RWPE1 (cell line): ENCODE measurements around the gene ACOT6.
A peak's percentile ranks its signal among the peaks of the same experiment; 100 is the strongest.

Experiments used
- CTCF ChIA-PET: fragments of 350-600 bp; sonication (Branson Sonifier 250); formaldehyde crosslinking; extraction: SDS; loops from one replicate; lab custom pipeline; 2021; lab: Yijun Ruan, JAX
- POLR2A ChIA-PET: fragments of 400-600 bp; formaldehyde crosslinking; extraction: SDS; loops from one replicate; lab custom pipeline; 2020; ENCODE audit warnings: antibody characterized with exemption; ENCODE audit not compliant: low non-redundant PET; lab: Yijun Ruan, JAX
- DNase-seq: peaks from one replicate; pipeline ENCODE4 v3.0.0; 2012; ENCODE audit warnings: low spot score
- H3K27ac ChIP-seq: fragments of 450-650 bp; 2 replicates; pipeline ENCODE4 v1.5.1; 2017
- CTCF ChIP-seq: fragments of 450-650 bp; conservative IDR thresholded peaks from 2 replicates; pipeline ENCODE4 v1.5.1; 2017; ENCODE audit warnings: low read depth, mild to moderate bottlenecking

The ACOT6 gene

GRCh38 chr14:73623504-73624054, 11.3 kb downstream of the ACOT6 start:
- CTCF ChIA-PET: no interaction called here
- H3K27ac ChIP-seq: no peak overlapping the region
- DNase-seq: no peak
- TF ChIP-seq CTCF: no peak
- POLR2A ChIA-PET: no interaction called here

- H3K27ac ChIP-seq: no peak overlapping the region
- CTCF ChIA-PET: interaction anchor here (0.7 to 1.3 kb wide), 2 partner anchors 117 to 281 kb away, joined by 4 to 6 read pairs; no protein-coding TSS in a partner anchor
- POLR2A ChIA-PET: no interaction called here
- no peak for TF ChIP-seq CTCF
- DNase-seq: no peak
Measured at GRCh38 chr14:73625706-73626105, 13.4 kb downstream of the ACOT6 start.

GRCh38 chr14:73627151-73627558, 14.8 kb downstream of the ACOT6 start:
- POLR2A ChIA-PET: no interaction called here

GRCh38 chr14:73630009-73630780, 17.9 kb downstream of the ACOT6 start:
- H3K27ac ChIP-seq: no peak overlapping the region
- ChIA-PET POLR2A (interaction anchor here (0.6 kb wide), 1 partner anchor 150 kb away, joined by 4 read pairs; no protein-coding TSS in a partner anchor), CTCF (interaction anchor here (0.6 to 0.7 kb wide), 3 partner anchors 24 to 431 kb away, joined by 3 to 5 read pairs (median 4); no protein-coding TSS in a partner anchor)
- no peak for TF ChIP-seq CTCF
- no peak for DNase-seq

More at GRCh38 chr14:73627151-73627558, 14.8 kb downstream of the ACOT6 start:
- no peak overlapping the region for H3K27ac ChIP-seq
- CTCF ChIA-PET: no interaction called here
- DNase-seq: no peak
- no peak for TF ChIP-seq CTCF

- H3K27ac ChIP-seq: no peak overlapping the region; the same call in 1 of the 2 replicates
- CTCF ChIA-PET: interaction anchor here (0.5 to 3.0 kb wide), 11 partner anchors 14 to 1492 kb away, joined by 3 to 24 read pairs (median 4); partner anchors contain the start of gene ACOT2
- POLR2A ChIA-PET: no interaction called here
- TF ChIP-seq CTCF: peak; percentile 84
- DNase-seq: peak; percentile 58
Measured at GRCh38 chr14:73633116-73634010, 21.0 kb downstream of the ACOT6 start.
